Germinal center (tissue), 1 donor: Measurements from ENCODE around the gene TDRD5.

ENCODE experiments used
- DNase-seq: peaks from one replicate; pipeline ENCODE4 v3.0.0; 2012; ENCODE audit warnings: mixed read lengths, low spot score

Gene TDRD5

GRCh38 chr1:179591592-179592580 is at the start of gene TDRD5:
TSS of gene TDRD5 (plus strand) at chr1:179591832. CDS start at chr1:179592616, 784 bp downstream.
- no peak for DNase-seq

GRCh38 chr1:179545321-179545720 is 46.3 kb upstream of the TDRD5 start:
- DNase-seq = no peak

- no peak for DNase-seq
Measured at GRCh38 chr1:179547021-179547535, 44.6 kb upstream of the TDRD5 start.

- DNase-seq = no peak
Measured at GRCh38 chr1:179548666-179549367, 42.8 kb upstream of the TDRD5 start.

- no peak for DNase-seq
Measured at GRCh38 chr1:179549368-179549700, 42.3 kb upstream of the TDRD5 start.

- DNase-seq = no peak
Measured at GRCh38 chr1:179550746-179551682, 40.6 kb upstream of the TDRD5 start.

- DNase-seq = no peak
Measured at GRCh38 chr1:179554427-179554826, 37.2 kb upstream of the TDRD5 start.

GRCh38 chr1:179558078-179558477 is 33.6 kb upstream of the TDRD5 start:
- DNase-seq = no peak

GRCh38 chr1:179575497-179576314 is 15.9 kb upstream of the TDRD5 start, which contains the start of gene NPHS2:
TSS of gene NPHS2 (minus strand) at chr1:179575948. CDS start at chr1:179575864, 84 bp downstream.
- DNase-seq = no peak

- no peak for DNase-seq
Measured at GRCh38 chr1:179576509-179576908, 15.1 kb upstream of the TDRD5 start.

- no peak for DNase-seq
Measured at GRCh38 chr1:179583771-179584320, 7.8 kb upstream of the TDRD5 start.

- no peak for DNase-seq
Measured at GRCh38 chr1:179586107-179586823, 5.4 kb upstream of the TDRD5 start.

GRCh38 chr1:179587336-179587735 is 4.3 kb upstream of the TDRD5 start:
- no peak for DNase-seq

GRCh38 chr1:179588425-179589024 is 3.1 kb upstream of the TDRD5 start:
- no peak for DNase-seq

GRCh38 chr1:179589509-179589908 is 2.1 kb upstream of the TDRD5 start:
- DNase-seq = no peak

- DNase-seq = no peak
Measured at GRCh38 chr1:179590671-179591070, 961 bp upstream of the TDRD5 start.

GRCh38 chr1:179591253-179591591 is 410 bp upstream of the TDRD5 start:
- no peak for DNase-seq

- no peak for DNase-seq
Measured at GRCh38 chr1:179598631-179599030, 7.0 kb downstream of the TDRD5 start.

GRCh38 chr1:179599623-179600249 is 8.1 kb downstream of the TDRD5 start:
- DNase-seq = no peak
